ENCODE measurements around the gene FGF19.

DNA sequence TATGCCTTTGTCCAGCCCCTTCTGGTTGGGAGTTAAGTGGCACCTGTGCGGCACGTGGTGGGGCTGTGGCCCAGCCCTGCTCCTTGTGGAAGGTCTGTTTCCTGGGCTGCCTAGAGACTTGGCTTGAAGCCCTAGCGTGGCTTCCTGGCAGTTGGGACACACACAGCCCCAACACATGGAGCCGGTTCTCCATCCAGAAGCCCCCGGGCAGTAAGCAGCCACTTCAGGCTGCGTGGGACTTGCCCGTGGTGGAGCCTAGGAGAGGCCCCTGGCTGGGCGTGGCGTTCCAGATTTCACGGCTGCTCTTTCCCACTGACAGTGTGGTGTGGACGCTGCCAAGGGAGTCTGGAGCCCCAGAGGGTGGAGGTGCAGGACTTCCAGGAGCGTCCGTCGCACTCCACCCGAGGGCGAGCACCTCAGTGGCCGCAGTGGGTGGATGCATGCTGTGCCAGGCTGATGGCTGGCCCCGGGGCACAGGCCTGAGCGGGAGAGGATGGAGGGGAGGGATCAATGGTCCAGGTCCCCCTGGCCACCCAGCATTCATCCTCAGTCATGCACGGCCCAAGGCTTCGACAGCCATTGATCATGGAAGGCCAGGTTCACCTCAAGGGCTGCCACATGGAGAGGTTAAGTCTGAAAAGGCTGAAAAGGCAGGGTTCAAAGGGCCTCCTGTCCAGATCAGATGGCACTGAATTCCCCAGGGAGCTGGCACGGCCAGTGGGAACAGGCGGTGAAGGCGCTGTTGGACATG, 53.6 kb downstream of the FGF19 start:
- TF ChIP-seq POLR2AphosphoS5 (IDR thresholded peaks at IDR 0.05) (no peak), POLR2A (IDR thresholded peaks at IDR 0.05) (no peak), EP300 (IDR thresholded peaks at IDR 0.05; ENCODE audit: low read depth) (no peak)
- TF ChIP-seq, protein P1, sequence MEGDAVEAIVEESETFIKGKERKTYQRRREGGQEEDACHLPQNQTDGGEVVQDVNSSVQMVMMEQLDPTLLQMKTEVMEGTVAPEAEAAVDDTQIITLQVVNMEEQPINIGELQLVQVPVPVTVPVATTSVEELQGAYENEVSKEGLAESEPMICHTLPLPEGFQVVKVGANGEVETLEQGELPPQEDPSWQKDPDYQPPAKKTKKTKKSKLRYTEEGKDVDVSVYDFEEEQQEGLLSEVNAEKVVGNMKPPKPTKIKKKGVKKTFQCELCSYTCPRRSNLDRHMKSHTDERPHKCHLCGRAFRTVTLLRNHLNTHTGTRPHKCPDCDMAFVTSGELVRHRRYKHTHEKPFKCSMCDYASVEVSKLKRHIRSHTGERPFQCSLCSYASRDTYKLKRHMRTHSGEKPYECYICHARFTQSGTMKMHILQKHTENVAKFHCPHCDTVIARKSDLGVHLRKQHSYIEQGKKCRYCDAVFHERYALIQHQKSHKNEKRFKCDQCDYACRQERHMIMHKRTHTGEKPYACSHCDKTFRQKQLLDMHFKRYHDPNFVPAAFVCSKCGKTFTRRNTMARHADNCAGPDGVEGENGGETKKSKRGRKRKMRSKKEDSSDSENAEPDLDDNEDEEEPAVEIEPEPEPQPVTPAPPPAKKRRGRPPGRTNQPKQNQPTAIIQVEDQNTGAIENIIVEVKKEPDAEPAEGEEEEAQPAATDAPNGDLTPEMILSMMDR (IDR thresholded peaks at IDR 0.05) = no peak

All from transverse colon (tissue), 4 donors.